ENCODE data around the gene CST3.

The CST3 gene

DNA sequence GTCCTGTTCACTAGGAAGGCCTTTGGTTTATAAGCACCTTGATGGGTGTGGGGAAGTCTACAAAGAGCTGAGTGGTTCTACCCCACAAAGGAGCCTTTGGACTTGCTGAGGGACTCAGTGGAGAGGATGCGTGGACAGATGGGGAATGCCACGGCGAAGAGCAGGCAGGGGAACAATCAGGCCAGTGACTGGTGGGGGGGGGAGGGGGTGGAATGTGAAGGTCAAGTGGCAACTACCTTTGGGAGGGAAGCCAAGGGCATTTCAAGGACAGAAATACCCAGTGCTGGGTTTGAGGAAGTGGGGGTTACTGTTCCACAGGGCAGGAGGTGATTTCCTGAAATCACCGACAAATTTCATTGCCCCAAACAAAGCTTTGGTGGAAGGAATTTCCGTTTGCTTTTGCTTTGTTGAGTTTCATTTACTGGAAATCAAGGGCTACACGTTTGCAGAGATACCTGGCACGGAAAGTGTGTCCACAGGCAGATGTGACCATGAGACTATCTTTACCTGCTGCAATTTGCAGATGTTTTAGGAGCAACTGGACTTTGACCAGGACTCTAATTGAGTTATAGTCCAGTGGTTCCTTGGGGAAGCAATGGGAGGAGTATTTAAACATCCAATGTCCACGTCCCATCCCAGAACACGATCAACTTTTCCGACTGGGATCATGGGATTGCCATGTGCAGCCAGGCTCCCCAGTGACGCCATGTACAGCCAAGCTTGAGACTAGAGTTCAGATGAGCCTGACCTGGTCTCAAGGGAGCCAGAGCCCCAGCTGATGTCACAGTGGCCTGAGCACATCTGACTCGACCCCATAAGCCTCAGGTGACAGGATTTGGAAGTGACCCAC, 8.0 kb downstream of the CST3 start:
- no peak for TF ChIP-seq REST (IDR thresholded peaks at IDR 0.05; ENCODE audit: low read depth)
- no peak for TF ChIP-seq EP300 (IDR thresholded peaks at IDR 0.05; ENCODE audit: borderline replicate concordance)
- no peak for TF ChIP-seq CREB1 (IDR thresholded peaks at IDR 0.05; ENCODE audit: low read depth)
- TF ChIP-seq NFIC (IDR thresholded peaks at IDR 0.05) = no peak
- no peak for TF ChIP-seq TCF12 (IDR thresholded peaks at IDR 0.05; ENCODE audit: low read depth)
- no peak for TF ChIP-seq USF1 (IDR thresholded peaks at IDR 0.05)
- no peak for TF ChIP-seq EGR1 (IDR thresholded peaks at IDR 0.05)
- TF ChIP-seq CEBPB (IDR thresholded peaks at IDR 0.05) = no peak
- no peak for TF ChIP-seq YY1 (IDR thresholded peaks at IDR 0.05; ENCODE audit: low read depth)
- TF ChIP-seq TEAD4 (IDR thresholded peaks at IDR 0.05) = no peak
- TF ChIP-seq ZBTB7A (IDR thresholded peaks at IDR 0.05; ENCODE audit: low read depth) = no peak
- no peak for TF ChIP-seq FOXM1 (IDR thresholded peaks at IDR 0.05; ENCODE audit: borderline replicate concordance, low read depth)
- no peak for TF ChIP-seq TAF1 (IDR thresholded peaks at IDR 0.05; ENCODE audit: low read depth)
- TF ChIP-seq RAD21 (IDR thresholded peaks at IDR 0.05; ENCODE audit: low read depth) = no peak
- no peak for TF ChIP-seq MAX (IDR thresholded peaks at IDR 0.05)

DNA sequence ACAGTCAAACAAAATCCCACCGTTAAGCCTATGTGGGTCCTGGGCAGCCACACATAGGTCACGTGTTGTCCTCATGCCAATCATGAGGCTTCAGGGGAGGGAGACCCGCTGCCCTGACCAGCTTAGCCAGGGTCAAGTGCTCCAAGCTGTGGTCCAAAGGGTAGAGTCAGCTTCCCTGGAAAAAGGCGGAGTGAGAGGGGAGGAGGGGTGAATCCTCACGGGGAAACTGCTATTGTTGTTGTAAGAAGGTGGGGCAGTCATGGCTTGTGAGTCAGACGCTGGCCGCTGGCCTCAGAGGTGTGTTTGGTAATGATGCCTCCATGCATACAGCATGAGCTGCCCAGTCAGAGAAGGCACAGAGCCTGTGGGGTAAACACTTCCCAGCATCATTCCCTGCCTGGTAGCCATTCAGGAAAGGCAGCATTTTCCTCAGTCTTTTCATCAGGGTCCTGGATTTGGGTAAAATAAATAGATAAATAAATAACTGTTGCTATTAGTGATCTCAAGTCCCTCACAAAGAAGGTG, 8.7 kb downstream of the CST3 start:
- TF ChIP-seq ZBTB7A (IDR thresholded peaks at IDR 0.05; ENCODE audit: low read depth) (no peak), RAD21 (IDR thresholded peaks at IDR 0.05; ENCODE audit: low read depth) (no peak), TEAD4 (IDR thresholded peaks at IDR 0.05) (no peak), EP300 (IDR thresholded peaks at IDR 0.05; ENCODE audit: borderline replicate concordance) (no peak), REST (IDR thresholded peaks at IDR 0.05; ENCODE audit: low read depth) (no peak), TAF1 (IDR thresholded peaks at IDR 0.05; ENCODE audit: low read depth) (no peak), MAX (IDR thresholded peaks at IDR 0.05) (no peak), CREB1 (IDR thresholded peaks at IDR 0.05; ENCODE audit: low read depth) (no peak), USF1 (IDR thresholded peaks at IDR 0.05) (no peak), YY1 (IDR thresholded peaks at IDR 0.05; ENCODE audit: low read depth) (no peak), FOXM1 (IDR thresholded peaks at IDR 0.05; ENCODE audit: borderline replicate concordance, low read depth) (no peak), NFIC (IDR thresholded peaks at IDR 0.05) (no peak), EGR1 (IDR thresholded peaks at IDR 0.05) (no peak), CEBPB (IDR thresholded peaks at IDR 0.05) (no peak)

DNA sequence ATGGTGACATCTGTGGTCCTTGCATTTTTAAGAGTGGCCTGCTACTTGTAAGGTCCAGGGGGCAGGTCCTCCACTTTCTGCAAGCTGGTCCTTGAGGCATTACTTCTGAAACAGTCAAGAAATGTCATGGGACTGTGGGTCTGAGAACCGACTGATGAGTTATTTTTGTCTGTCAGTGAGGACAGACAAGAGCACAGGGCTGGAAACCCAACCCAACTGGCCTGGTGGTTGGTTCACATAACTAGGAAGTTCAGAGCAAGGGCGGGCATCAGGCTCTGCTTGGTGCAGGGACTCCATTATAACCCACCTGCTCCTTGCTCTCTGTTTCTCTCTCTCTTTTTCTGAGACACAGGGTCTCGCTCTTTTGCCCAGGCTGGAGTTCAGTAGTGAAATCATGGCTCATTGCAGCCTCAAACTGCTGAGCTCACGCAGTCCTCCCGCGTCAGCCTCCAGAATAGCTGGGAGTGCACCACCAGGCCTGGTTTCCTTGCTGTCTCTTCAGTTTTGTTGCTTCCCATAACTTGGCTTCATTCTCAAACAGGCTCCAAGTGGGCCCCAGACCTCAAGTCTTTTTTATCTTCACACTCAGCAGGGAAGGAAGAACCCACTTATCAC, 9.2 kb downstream of the CST3 start:
- TF ChIP-seq TCF12 (IDR thresholded peaks at IDR 0.05; ENCODE audit: low read depth) (no peak), ZBTB7A (IDR thresholded peaks at IDR 0.05; ENCODE audit: low read depth) (no peak), EGR1 (IDR thresholded peaks at IDR 0.05) (no peak), YY1 (IDR thresholded peaks at IDR 0.05; ENCODE audit: low read depth) (no peak), EP300 (IDR thresholded peaks at IDR 0.05; ENCODE audit: borderline replicate concordance) (no peak), FOXM1 (IDR thresholded peaks at IDR 0.05; ENCODE audit: borderline replicate concordance, low read depth) (no peak), TAF1 (IDR thresholded peaks at IDR 0.05; ENCODE audit: low read depth) (no peak), USF1 (IDR thresholded peaks at IDR 0.05) (no peak), REST (IDR thresholded peaks at IDR 0.05; ENCODE audit: low read depth) (no peak), TEAD4 (IDR thresholded peaks at IDR 0.05) (no peak), NFIC (IDR thresholded peaks at IDR 0.05) (no peak), RAD21 (IDR thresholded peaks at IDR 0.05; ENCODE audit: low read depth) (no peak), CREB1 (IDR thresholded peaks at IDR 0.05; ENCODE audit: low read depth) (no peak), MAX (IDR thresholded peaks at IDR 0.05) (no peak), CEBPB (IDR thresholded peaks at IDR 0.05) (no peak)

All from Ishikawa (cell line).